Measurements from ENCODE around the gene TTC31.

TTC31 gene

DNA sequence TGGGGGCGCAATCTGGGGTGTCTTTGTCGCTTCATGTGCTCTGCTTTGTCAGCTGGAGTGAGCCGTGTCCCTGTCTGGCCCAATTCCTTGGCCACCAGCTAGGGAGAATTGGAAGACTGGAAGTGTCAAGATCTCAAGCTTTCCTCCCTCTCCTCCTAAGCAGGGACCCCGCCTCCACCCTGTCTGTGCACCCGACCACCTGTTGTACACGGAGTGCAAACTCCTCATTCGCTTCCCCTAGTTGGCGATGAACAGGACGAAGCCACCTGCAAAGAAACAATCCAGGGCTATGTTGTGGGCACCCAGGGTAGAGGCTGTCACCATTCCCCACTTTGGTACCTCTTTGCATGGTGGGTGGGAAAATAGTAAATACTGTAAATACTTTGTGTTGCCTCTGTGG lies 44.9 kb downstream of the TTC31 start:
- no peak for DNase-seq

DNA sequence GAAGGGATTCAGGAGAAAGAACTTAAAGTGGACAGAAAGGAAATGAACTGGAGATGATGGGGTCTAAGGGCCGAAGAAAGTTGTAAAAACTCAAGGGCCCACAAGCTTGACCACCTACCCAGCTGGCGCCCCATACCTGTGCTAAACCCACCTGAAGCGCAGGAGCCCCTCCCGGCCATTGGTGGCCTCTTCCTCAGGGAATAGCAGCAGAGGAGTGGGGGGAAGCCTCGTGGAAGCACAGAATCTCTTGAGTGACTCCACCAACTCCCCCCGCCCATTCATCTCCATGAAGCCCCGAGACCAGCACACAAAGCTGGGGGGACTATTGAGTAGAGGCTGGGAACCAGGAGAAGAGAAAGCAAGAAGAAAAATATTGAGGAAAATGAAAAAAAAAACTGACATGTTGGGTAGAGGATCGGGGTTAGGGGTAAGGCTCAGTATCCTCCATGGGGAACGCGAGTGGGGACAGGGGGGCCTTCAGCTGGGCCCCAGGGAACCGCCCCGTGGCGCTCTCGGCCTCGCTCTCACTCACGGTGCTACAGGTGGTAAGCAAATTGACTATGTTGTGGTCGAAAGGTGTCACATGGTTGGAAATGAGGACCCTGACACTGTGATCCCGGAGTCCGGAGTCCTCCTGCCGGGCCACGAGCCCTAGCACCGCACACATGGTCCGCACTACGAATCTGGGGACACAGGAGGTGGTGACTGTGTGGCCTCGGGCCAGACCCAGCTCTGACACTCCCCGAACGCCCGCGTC lies 45.9 kb downstream of the TTC31 start:
- no peak for DNase-seq

DNA sequence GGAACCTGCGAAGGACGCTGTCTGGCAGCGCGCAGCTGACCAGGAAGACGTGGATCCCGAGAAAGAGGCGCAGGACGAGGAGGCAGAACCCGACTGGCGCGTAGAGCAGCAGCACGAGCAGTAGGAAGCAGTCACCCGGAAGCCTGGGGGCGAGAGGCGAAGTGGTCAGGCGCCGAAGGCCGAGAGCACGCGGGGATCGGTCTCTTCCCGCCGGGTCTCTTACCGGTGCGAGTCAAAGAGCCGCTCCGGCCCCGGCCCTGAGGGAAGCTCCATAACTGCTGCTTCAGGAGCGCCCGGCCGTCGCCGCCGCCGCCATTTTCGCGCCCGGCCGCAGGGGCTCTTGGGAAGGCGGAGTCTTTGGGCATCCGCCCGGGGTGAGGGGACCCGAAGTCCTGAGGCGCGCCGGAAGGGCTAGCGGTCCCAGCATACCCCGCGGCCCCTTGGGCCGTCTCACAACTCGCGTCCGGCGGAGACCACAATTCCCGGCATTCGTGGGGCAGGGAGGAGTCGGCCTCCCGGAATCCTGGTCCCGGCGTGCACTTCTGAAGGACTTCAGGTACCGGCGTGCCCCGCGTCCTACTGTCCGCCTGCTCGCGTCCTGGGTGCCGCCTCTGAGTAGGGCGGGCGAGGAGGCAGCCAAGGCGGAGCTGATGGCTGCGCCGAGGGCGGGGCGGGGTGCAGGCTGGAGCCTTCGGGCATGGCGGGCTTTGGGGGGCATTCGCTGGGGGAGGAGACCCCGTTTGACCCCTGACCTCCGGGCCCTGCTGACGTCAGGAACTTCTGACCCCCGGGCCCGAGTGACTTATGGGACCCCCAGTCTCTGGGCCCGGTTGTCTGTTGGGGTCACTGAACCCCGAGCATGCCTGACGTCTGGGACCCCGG lies 46.7 kb downstream of the TTC31 start, which contains the start of the genes AUP1 and HTRA2:
Gene AUP1 (minus strand): TSS at position 350 of the 882 bp plus-strand sequence. CDS start 77 bp downstream, at position 273.
Gene HTRA2 (plus strand): TSS at position 577 of the 882 bp plus-strand sequence. CDS start 74 bp downstream, at position 651.
- DNase-seq: peak; percentile 96

- peak; percentile 67 to 68 for DNase-seq
These were observed 47.6 kb downstream of the TTC31 start for GRCh38 chr2:74530239-74531187.

- no peak for DNase-seq
These were observed 48.8 kb downstream of the TTC31 start for GRCh38 chr2:74531666-74532065.

DNA sequence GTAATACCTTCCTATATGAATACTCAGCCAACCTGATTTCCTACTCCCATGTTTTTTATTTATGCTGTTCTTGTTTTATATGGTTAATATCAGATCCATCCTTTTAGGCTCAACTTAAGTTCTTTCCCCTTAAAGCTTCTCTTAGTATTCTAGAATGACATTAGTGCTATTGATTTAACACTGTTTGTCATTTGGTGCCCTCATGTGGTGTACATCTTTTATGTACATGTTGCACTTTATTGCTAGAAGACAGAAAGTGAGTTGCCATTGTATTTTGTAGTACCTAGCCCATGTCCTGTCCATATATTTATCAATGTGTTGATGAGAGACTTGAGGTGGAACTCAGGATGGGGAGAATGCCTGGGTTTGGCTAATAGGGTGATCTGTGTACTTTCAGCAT lies 49.3 kb downstream of the TTC31 start:
- DNase-seq: no peak

GRCh38 chr2:74533464-74533863 lies 50.6 kb downstream of the TTC31 start:
- no peak for DNase-seq

DNA sequence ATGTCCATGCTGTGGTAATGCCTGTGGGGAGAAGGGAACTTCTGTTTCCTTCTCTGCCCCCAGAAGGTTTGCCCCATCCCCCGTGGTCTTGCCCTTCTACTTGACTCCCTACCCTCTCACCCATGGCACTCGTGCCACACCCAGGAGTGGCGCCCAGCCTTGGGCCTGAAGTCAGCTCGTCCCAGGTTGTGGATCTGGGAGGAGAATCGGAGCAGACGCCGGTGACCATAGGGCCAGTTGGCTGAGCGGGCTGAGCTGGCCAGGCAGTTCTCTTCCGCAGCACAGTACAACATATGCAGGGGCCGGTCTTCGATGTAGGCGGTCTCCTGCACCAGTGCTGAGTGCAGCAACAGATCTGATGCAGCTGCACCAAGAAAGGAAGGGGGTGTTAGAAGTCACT lies 51.5 kb downstream of the TTC31 start:
- no peak for DNase-seq

- no peak for DNase-seq
These were observed 52.6 kb downstream of the TTC31 start for GRCh38 chr2:74535440-74535965.

- no peak for DNase-seq
These were observed 53.5 kb downstream of the TTC31 start for GRCh38 chr2:74536166-74536950.

DNA sequence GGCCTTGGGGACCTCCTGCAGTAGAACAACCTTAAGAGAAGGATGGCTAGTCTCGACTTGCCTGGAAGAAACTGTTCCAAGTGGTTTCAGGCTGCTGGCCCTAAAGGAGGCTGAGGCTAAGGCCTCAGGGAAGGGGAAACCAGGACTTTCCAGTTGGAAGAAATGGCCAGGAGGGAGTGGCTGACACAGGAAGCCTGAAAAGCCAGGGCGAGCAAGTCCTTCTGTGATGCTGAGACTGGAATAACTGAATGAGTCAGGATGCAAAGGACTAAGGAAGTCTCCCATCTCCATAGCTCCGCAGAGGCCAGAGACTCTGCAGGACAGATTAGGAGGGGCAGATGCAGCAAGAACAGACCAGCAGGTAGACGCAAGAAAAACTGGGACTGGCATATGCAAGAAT lies 54.3 kb downstream of the TTC31 start:
- DNase-seq: no peak

GRCh38 chr2:74538881-74539339 lies 56.0 kb downstream of the TTC31 start:
- DNase-seq: no peak

DNA sequence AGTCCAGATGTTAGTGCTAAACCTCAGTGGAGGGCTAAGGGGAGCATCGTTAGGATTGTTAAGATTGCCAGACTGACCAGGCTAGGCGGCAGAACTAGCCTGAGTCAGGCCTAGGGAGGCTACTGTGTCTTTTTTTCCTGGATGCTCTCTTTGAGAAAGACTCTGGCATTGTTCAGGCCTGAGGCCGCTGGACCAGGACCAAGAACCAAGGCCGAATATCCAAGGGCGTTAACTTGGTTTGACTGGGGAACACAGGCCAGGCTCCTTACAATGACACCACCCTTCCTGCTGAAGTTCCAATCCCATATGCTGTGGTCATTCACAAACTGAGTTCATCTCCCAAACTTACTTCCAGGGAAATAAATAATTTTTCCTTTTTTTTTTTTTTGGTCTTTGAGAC lies 57.4 kb downstream of the TTC31 start:
- DNase-seq: no peak

DNA sequence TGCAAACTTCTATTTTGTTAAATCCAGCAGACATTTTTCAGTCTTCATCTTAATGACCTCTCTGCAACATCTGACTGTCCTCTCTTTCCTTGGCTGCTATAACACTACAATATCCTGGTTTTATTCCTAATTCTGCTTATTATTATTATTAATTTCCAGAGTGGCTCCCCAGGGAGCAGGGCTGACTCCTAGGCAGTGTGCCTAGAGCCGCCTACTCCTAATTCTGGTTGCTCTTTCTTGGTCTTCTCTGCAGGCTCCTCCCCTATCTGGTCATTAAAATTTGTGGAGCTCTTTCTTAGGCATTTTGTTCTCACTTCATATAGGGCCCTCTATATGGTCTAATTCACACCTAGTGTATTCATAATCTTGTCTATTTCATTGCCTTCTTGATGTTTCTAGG lies 60.1 kb downstream of the TTC31 start:
- no peak for DNase-seq
